Mesothelial cell of epicardium (in vitro differentiated cells): Measurements from ENCODE around the gene BNIP3. TPM values are rescaled to one million over a fixed set of nuclear protein-coding genes. Genes with fewer than 3 reads are reported as not detected.

Experiments used
- DNase-seq, 2 experiments: peaks; one replicate each; pipeline ENCODE4 v3.0.0; 2021; ENCODE audit warnings: low spot score in 2 of 2; ENCODE audit not compliant: unreplicated experiment in 2 of 2
- H3K27ac Mint-ChIP-seq: 2 replicates; pipeline ENCODE4 v1.8.0; 2021; ENCODE audit warnings: mixed read lengths
- H3K27me3 Mint-ChIP-seq: 2 replicates; pipeline ENCODE4 v1.8.0; 2021; ENCODE audit warnings: low read depth, mixed read lengths
- H3K36me3 Mint-ChIP-seq: 2 replicates; pipeline ENCODE4 v1.8.0; 2021; ENCODE audit warnings: mixed read lengths
- H3K4me1 Mint-ChIP-seq: 2 replicates; pipeline ENCODE4 v1.8.0; 2021; ENCODE audit warnings: mixed read lengths
- H3K4me3 Mint-ChIP-seq: 2 replicates; pipeline ENCODE4 v1.8.0; 2021; ENCODE audit warnings: mild to moderate bottlenecking, moderate library complexity, mixed read lengths
- H3K9me3 Mint-ChIP-seq: 2 replicates; pipeline ENCODE4 v1.8.0; 2021; ENCODE audit warnings: mixed read lengths
- total RNA-seq: library from RNA; stranded (reverse); gene quantifications from 3 replicates; pipeline ENCODE4 v1.2.1, GENCODE V29; 2021
- TF ChIP-seq, protein P1 (sequence below): fragments of 200-600 bp; sonication (generic); IDR thresholded peaks from one replicate; pipeline ENCODE4 v1.5.0; 2021; ENCODE audit warnings: antibody characterized with exemption; ENCODE audit not compliant: unreplicated experiment

Gene BNIP3
- total RNA-seq, 1 donor from 2014 or later, result 50.8 TPM

DNA sequence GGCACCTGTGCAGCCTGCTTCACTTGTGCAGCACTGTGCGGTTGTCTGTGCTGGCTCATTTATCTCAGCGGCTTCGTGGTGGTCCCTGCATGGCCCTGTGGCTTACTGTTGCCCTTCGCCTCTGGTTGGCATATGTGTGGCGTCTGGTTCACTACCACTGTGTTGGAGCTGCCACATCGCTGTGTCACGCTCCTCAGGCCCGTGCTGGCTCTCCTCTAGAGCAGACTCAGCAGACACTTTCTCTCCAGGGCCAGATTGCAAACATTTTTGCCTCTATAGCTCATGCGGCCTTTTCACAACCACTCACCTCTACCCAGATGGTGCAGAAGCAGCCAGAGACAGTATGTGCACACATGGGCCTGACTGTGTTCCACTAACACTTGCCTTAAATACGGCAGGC is 43.0 kb downstream of the BNIP3 start:
- TF ChIP-seq, protein P1, sequence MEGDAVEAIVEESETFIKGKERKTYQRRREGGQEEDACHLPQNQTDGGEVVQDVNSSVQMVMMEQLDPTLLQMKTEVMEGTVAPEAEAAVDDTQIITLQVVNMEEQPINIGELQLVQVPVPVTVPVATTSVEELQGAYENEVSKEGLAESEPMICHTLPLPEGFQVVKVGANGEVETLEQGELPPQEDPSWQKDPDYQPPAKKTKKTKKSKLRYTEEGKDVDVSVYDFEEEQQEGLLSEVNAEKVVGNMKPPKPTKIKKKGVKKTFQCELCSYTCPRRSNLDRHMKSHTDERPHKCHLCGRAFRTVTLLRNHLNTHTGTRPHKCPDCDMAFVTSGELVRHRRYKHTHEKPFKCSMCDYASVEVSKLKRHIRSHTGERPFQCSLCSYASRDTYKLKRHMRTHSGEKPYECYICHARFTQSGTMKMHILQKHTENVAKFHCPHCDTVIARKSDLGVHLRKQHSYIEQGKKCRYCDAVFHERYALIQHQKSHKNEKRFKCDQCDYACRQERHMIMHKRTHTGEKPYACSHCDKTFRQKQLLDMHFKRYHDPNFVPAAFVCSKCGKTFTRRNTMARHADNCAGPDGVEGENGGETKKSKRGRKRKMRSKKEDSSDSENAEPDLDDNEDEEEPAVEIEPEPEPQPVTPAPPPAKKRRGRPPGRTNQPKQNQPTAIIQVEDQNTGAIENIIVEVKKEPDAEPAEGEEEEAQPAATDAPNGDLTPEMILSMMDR, result no peak
- H3K36me3 Mint-ChIP-seq, result peaks cover 24% of the 10 kb centered on the region
- no peaks in the 10 kb centered on the region for H3K9me3 Mint-ChIP-seq
- peaks cover 9% of the 10 kb centered on the region for H3K4me1 Mint-ChIP-seq
- no peaks in the 10 kb centered on the region for H3K27me3 Mint-ChIP-seq
- no peak overlapping the region for H3K27ac Mint-ChIP-seq
- DNase-seq, result no peak
- no peak overlapping the region for H3K4me3 Mint-ChIP-seq

DNA sequence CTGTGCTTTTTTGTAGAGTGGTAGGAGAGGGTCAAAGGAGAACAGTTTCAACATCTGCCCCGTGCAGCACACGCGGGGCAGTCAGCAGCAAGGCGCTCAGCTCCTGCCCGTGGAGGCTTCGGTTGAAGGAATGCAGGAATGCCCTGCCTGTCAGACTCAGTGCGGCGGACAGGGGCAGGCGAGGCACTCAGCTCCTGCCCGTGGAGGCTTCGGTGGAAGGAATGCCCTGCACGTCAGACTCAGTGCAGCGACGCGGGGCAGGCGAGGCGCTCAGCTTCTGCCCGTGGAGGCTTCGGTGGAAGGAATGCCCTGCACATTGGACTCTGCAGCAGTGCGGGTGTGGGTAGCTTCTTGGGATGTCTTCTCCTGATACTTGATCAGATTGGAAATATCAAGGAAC is 43.9 kb downstream of the BNIP3 start:
- TF ChIP-seq, protein P1, result no peak
- Mint-ChIP-seq H3K27ac (no peak overlapping the region), H3K36me3 (peaks cover 24% of the 10 kb centered on the region), H3K4me3 (no peak overlapping the region), H3K4me1 (peaks cover 9% of the 10 kb centered on the region), H3K27me3 (no peaks in the 10 kb centered on the region), H3K9me3 (no peaks in the 10 kb centered on the region)
- no peak for DNase-seq

DNA sequence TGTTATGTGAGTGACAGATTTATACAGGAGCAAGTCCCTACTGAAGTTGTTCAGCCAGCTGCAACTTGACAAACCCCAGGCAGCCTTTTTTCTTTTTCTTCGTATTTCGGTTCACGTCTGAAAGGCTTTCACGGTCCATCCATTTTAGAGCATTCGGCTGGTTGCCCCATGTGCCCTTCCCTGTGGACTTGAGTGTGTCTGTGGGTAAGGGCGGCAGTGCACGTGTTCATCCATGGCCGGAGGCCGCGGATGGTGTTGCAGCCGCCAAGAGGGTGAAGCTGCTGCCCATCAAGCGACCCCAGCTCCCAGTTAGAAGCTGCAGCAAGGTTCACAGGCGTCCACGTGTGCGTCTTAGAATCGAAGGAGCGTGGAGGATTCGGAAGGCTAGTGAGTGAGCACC is 45.0 kb downstream of the BNIP3 start:
- no peaks in the 10 kb centered on the region for H3K27me3 Mint-ChIP-seq
- TF ChIP-seq, protein P1, result no peak

DNA sequence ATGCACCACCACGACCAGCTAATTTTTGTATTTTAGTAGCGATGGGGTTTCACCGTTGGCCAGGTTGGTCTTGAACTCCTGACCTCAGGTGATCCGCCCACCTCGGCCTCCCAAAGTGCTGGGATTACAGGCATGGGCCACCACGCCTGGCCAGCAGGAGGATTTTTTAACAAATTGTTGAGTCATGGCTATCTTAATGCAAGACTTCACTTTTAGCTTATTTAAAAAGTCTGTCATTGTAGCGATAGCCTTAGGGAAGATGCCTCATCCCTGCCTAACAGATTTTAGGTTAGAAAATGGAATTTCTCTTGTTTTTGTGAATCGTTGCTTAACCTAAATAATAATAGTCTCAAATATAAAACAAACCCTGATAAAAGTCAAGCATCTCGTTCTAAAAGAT is 45.4 kb downstream of the BNIP3 start:
- Mint-ChIP-seq H3K4me3 (no peak overlapping the region), H3K27ac (no peak overlapping the region), H3K9me3 (no peaks in the 10 kb centered on the region), H3K27me3 (no peaks in the 10 kb centered on the region), H3K4me1 (peaks cover 11% of the 10 kb centered on the region), H3K36me3 (peaks cover 14% of the 10 kb centered on the region)
- no peak for DNase-seq
- TF ChIP-seq, protein P1, result no peak

More for the DNA sequence above, 45.0 kb downstream of the BNIP3 start:
- DNase-seq, result no peak
- H3K36me3 Mint-ChIP-seq, result peaks cover 18% of the 10 kb centered on the region
- H3K4me3 Mint-ChIP-seq, result no peak overlapping the region
- H3K27ac Mint-ChIP-seq, result no peak overlapping the region
- peaks cover 11% of the 10 kb centered on the region for H3K4me1 Mint-ChIP-seq
- no peaks in the 10 kb centered on the region for H3K9me3 Mint-ChIP-seq

DNA sequence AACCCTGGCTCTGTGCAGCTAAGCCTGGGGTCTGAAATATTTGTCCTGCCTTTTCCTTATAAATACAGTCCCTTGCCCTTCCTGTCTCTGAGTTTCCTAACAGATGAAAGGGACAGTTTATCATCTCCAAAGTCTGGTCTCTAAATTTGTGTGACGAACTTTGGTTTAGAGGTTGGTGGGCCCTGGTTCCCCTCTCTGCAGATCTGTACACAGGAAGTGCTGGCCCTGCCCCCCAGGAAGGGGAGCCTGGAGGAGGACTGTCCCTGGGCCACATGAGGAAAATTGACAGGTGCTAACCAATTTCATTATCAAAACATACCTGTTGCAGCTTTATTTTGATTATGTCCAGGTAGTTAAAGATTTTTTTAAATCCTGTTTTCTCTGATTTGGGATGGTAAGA is 46.5 kb downstream of the BNIP3 start:
- Mint-ChIP-seq H3K4me3 (no peak overlapping the region), H3K27me3 (no peaks in the 10 kb centered on the region), H3K9me3 (no peaks in the 10 kb centered on the region), H3K36me3 (peaks cover 7% of the 10 kb centered on the region), H3K27ac (no peak overlapping the region), H3K4me1 (peaks cover 11% of the 10 kb centered on the region)
- no peak for DNase-seq
- TF ChIP-seq, protein P1, result no peak

DNA sequence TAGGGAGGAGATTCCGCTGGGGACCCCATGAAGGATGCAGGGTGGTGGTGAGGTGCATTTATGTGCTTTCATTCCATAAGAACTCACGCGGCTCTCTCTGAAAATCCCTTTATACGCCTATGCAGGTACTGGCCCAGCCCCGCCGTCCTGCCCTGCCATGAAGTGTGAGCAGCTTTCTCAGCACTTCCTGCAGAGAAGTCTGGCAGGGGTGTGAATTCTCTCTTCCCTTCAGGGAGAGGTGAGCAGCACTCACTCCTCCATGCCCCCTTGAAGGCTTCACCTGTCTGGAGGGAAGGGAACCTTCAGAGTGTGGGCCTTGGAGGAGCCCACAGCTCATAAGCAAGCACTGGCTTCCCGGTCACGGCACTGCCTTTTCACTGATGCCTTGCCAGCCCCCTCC is 47.0 kb downstream of the BNIP3 start:
- H3K4me3 Mint-ChIP-seq, result no peak overlapping the region
- peaks cover 16% of the 10 kb centered on the region for H3K4me1 Mint-ChIP-seq
- TF ChIP-seq, protein P1, result no peak
- no peaks in the 10 kb centered on the region for H3K9me3 Mint-ChIP-seq
- peaks cover 7% of the 10 kb centered on the region for H3K36me3 Mint-ChIP-seq
- no peak for DNase-seq
- H3K27ac Mint-ChIP-seq, result no peak overlapping the region
- H3K27me3 Mint-ChIP-seq, result no peaks in the 10 kb centered on the region
